ENCODE results near the gene STMP1.
A peak's percentile ranks its signal among the peaks of the same experiment; 100 is the strongest.

The STMP1 gene

GRCh38 chr7:135670179-135670578 lies 7.9 kb downstream of the STMP1 start:
- Histone ChIP-seq H3K27ac (ENCODE audit: low read depth, low read length) (no peak overlapping the region), H3K4me2 (ENCODE audit: low read depth, low read length, poor library complexity, severe bottlenecking) (no peak overlapping the region), H3K9me3 (ENCODE audit: insufficient read depth, low read length) (no peaks in the 10 kb centered on the region), H3K9me2 (replicated peaks; ENCODE audit: insufficient read depth, low read length) (no peaks in the 10 kb centered on the region), H3K9ac (ENCODE audit: low read length) (no peak overlapping the region), H4K20me1 (ENCODE audit: low read depth, low read length) (no peaks in the 10 kb centered on the region), H3K4me3 (ENCODE audit: insufficient read depth, low read length, poor library complexity, severe bottlenecking) (no peak overlapping the region), H3K79me2 (ENCODE audit: insufficient read depth, low read length) (peaks cover 62% of the 10 kb centered on the region), H3K27me3 (ENCODE audit: low read length) (no peaks in the 10 kb centered on the region), H2AFZ (ENCODE audit: low read depth, low read length, severe bottlenecking) (no peak overlapping the region), H3F3A (ENCODE audit: insufficient read depth) (peaks cover 6% of the 10 kb centered on the region; the same call in 1 of the 2 replicates), H3K36me3 (ENCODE audit: low read length) (peaks cover 13% of the 10 kb centered on the region)
- TF ChIP-seq, protein P1, sequence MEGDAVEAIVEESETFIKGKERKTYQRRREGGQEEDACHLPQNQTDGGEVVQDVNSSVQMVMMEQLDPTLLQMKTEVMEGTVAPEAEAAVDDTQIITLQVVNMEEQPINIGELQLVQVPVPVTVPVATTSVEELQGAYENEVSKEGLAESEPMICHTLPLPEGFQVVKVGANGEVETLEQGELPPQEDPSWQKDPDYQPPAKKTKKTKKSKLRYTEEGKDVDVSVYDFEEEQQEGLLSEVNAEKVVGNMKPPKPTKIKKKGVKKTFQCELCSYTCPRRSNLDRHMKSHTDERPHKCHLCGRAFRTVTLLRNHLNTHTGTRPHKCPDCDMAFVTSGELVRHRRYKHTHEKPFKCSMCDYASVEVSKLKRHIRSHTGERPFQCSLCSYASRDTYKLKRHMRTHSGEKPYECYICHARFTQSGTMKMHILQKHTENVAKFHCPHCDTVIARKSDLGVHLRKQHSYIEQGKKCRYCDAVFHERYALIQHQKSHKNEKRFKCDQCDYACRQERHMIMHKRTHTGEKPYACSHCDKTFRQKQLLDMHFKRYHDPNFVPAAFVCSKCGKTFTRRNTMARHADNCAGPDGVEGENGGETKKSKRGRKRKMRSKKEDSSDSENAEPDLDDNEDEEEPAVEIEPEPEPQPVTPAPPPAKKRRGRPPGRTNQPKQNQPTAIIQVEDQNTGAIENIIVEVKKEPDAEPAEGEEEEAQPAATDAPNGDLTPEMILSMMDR (IDR thresholded peaks at IDR 0.05; ENCODE audit: insufficient read depth, low read length, poor library complexity, severe bottlenecking): no peak
- TF ChIP-seq EZH2phosphoT487 (conservative IDR thresholded peaks at IDR 0.05; ENCODE audit: low read length): no peak

- no peaks in the 10 kb centered on the region for H3K9me3 ChIP-seq (ENCODE audit: insufficient read depth, low read length)
- H3K9ac ChIP-seq (ENCODE audit: low read length): no peak overlapping the region
- H3K4me3 ChIP-seq (ENCODE audit: insufficient read depth, low read length, poor library complexity, severe bottlenecking): no peak overlapping the region
- H4K20me1 ChIP-seq (ENCODE audit: low read depth, low read length): no peaks in the 10 kb centered on the region
- no peaks in the 10 kb centered on the region for H3K9me2 ChIP-seq (replicated peaks; ENCODE audit: insufficient read depth, low read length)
- peaks cover 14% of the 10 kb centered on the region for H3K36me3 ChIP-seq (ENCODE audit: low read length)
- TF ChIP-seq, protein P1 (IDR thresholded peaks at IDR 0.05; ENCODE audit: insufficient read depth, low read length, poor library complexity, severe bottlenecking): peak; percentile 63
- TF ChIP-seq EZH2phosphoT487 (conservative IDR thresholded peaks at IDR 0.05; ENCODE audit: low read length): no peak
- H3K79me2 ChIP-seq (ENCODE audit: insufficient read depth, low read length): peaks cover 37% of the 10 kb centered on the region
- no peak overlapping the region for H3K4me2 ChIP-seq (ENCODE audit: low read depth, low read length, poor library complexity, severe bottlenecking)
- no peaks in the 10 kb centered on the region for H3K27me3 ChIP-seq (ENCODE audit: low read length)
- H2AFZ ChIP-seq (ENCODE audit: low read depth, low read length, severe bottlenecking): no peak overlapping the region
- no peak overlapping the region for H3K27ac ChIP-seq (ENCODE audit: low read depth, low read length)
- peaks cover 6% of the 10 kb centered on the region; the same call in 1 of the 2 replicates for H3F3A ChIP-seq (ENCODE audit: insufficient read depth)
Measured at GRCh38 chr7:135672560-135673359, 10.4 kb downstream of the STMP1 start.

GRCh38 chr7:135673360-135673706 lies 11.0 kb downstream of the STMP1 start:
- H3K79me2 ChIP-seq (ENCODE audit: insufficient read depth, low read length): peaks cover 32% of the 10 kb centered on the region
- peaks cover 6% of the 10 kb centered on the region; the same call in 1 of the 2 replicates for H3F3A ChIP-seq (ENCODE audit: insufficient read depth)
- no peak overlapping the region for H3K27ac ChIP-seq (ENCODE audit: low read depth, low read length)
- no peak overlapping the region for H2AFZ ChIP-seq (ENCODE audit: low read depth, low read length, severe bottlenecking)
- H4K20me1 ChIP-seq (ENCODE audit: low read depth, low read length): no peaks in the 10 kb centered on the region
- TF ChIP-seq EZH2phosphoT487 (conservative IDR thresholded peaks at IDR 0.05; ENCODE audit: low read length): no peak
- TF ChIP-seq, protein P1 (IDR thresholded peaks at IDR 0.05; ENCODE audit: insufficient read depth, low read length, poor library complexity, severe bottlenecking): no peak
- H3K4me2 ChIP-seq (ENCODE audit: low read depth, low read length, poor library complexity, severe bottlenecking): no peak overlapping the region
- H3K9me3 ChIP-seq (ENCODE audit: insufficient read depth, low read length): no peaks in the 10 kb centered on the region
- H3K4me3 ChIP-seq (ENCODE audit: insufficient read depth, low read length, poor library complexity, severe bottlenecking): no peak overlapping the region
- no peaks in the 10 kb centered on the region for H3K27me3 ChIP-seq (ENCODE audit: low read length)
- H3K9ac ChIP-seq (ENCODE audit: low read length): no peak overlapping the region
- peaks cover 11% of the 10 kb centered on the region for H3K36me3 ChIP-seq (ENCODE audit: low read length)
- no peaks in the 10 kb centered on the region for H3K9me2 ChIP-seq (replicated peaks; ENCODE audit: insufficient read depth, low read length)

Measured in SU-DHL-6 (cell line).